Activated CD8-positive, alpha-beta memory T cell treated with anti-CD3 and anti-CD28 coated beads, Interleukin-2, amount 50 U/mL, for 48 hours (primary cell): ENCODE results near the gene FHAD1.
A peak's percentile ranks its signal among the peaks of the same experiment; 100 is the strongest.

Source experiments
- DNase-seq: peaks from one replicate; pipeline ENCODE4 v3.0.0-alpha.2; 2020

FHAD1 gene

DNA sequence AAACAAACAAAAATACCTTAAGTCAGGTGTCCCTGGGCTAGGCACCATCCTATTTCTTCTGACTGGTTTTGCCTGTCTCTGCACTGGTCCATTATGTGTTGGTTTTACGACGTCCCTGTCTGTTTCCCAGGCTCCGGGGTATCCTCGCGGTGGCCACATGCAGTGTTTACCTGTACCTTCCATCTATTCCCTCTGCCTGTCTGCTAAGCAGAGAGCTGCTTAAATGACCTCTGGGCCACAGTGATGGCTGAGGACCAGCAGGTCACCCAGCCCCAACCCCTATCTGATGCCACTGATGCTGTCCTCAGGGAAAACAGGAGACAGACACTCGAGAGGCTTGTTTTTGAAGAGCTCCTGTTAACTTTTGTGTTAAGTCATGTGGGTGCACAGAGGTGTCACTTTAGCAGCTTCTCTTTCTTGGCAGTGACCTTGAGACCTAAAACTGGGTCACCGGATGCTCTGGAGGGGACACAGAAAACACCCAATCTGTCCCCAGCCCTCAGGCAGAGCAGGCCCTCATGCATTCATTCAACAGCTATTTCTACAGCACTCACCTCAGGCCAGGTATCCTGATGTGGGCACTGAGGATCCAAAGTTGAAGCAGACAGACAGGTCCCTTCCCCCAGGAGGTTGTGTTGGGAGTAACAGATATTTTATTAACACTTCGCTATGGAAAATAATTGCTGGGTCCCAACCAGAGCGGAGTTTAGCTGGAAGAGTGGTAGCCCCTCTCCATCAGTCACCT lies 158.3 kb downstream of the FHAD1 start:
- DNase-seq: no peak

DNA sequence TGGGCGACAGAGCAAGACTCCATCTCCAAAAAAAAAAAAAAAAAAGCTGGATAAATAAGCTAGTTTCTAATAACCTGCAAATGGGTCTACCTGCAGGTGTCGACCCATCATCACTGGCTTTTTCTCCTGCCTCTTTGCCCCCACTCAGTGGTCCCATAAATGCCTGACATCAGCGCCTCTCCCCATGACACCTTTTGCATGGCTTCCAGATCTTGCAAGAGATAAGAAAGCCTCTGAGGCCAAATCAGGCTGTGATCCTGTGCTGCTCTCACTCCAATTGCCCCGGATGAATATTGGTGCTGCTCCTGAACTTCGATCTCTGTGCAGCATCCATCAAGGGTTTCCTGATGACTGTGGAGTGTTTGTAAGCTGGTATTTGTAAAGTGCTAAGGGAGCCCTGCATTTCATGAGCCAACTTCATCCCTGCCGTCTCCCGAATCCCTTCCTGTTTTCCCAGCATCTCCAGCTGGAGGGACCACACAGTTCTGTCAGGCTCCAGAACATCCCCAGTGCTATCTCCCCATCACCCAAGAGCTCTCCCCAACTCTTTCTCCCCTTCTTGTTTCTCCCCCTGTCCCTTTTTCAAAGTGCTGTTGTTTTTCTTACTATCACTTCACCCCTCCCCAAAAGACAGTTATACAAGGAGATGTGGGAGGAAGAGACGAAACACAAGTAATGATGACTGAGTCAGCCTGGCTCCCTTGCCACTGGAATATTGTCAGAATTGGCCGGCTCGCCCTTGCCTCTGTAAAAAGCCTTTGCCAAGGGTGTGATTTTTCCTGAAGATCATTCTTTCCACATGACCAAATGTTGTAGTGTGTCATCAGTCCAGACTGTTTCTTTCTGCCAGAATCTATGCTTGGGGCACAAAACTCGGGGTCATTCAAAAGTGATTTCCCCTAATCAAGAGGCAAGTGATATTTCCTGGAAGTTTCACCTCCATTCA lies 159.9 kb downstream of the FHAD1 start:
- DNase-seq: no peak

DNA sequence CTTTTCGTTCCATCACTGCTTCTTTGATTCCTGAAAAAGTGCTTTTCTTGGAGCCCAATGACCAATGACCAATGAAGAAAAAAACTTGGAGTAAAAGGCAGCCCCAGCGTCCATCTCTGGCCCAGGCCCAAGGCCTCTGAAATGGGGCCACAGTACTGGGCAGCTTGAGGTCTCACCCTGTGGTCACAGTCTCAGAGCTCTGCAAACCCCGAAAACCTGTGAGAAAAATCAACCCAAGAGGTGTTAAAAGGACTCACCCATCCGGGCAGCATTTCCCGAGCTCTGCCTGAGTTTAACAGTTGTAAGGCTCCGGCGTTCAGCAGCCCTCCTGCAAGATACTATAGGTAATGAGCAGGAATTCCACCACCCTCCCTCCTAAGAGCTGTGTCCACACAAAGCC lies 160.6 kb downstream of the FHAD1 start:
- DNase-seq: no peak

DNA sequence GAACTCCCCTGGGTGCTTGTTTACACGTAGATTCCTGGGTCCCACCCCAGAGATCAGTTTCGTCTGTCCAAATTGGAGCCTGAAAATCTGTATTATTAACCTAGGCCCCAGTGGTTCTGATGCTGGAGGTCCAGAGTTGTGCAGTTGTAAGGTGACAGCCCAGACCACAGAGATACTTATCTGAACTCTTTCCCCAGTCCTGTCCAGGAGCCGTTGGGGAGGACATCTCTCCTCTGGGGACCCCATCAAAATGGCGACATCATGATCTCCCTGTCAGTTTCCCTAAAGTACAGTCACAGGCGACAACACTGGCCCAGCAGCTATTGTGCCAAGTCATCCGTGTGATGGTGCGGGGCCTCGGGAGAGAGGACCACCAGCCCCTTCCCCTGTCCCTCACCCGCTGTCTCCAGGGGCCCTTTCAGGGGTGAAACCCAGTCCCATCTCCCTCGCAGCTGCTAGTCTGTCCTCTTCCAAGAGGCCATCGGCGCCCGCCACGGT lies 161.9 kb downstream of the FHAD1 start:
- DNase-seq: no peak

DNA sequence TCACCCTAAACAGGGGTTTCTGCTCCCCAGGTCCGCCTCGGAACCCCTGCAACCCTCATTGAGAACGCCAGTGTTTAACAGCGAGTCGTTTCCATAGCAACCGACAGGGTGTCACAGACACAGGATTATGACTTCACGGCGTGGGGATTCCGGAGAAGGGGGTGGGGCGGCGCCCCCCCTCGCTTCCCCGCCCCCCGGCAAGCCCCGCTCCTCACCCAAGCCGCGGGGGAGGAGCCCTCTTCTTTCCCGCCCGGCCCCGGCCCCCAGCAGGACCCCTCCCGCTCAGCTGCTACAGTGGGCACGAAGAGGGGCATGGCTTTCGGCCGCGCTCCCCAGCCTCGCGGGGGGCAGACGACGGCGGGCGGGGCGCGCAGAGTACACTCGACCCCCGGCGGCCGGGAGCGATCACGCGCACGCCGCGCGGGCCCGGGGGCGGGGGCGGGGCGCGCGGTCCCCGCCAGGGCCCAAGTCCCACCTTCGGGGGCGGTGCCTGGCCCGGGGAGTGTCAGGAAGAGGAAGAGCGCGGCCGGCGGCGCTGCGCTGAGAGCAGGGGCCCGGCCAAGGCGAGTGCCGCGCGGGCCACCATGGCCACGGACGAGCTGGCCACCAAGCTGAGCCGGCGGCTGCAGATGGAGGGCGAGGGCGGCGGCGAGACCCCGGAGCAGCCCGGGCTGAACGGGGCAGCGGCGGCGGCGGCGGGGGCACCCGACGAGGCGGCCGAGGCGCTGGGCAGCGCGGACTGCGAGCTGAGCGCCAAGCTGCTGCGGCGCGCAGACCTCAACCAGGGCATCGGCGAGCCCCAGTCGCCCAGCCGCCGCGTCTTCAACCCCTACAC lies 162.6 kb downstream of the FHAD1 start, which contains the start of gene EFHD2:
Gene EFHD2 (plus strand): TSS at position 501 of the 835 bp plus-strand sequence. CDS start 84 bp downstream, at position 585.
- DNase-seq: peak; percentile 87

DNA sequence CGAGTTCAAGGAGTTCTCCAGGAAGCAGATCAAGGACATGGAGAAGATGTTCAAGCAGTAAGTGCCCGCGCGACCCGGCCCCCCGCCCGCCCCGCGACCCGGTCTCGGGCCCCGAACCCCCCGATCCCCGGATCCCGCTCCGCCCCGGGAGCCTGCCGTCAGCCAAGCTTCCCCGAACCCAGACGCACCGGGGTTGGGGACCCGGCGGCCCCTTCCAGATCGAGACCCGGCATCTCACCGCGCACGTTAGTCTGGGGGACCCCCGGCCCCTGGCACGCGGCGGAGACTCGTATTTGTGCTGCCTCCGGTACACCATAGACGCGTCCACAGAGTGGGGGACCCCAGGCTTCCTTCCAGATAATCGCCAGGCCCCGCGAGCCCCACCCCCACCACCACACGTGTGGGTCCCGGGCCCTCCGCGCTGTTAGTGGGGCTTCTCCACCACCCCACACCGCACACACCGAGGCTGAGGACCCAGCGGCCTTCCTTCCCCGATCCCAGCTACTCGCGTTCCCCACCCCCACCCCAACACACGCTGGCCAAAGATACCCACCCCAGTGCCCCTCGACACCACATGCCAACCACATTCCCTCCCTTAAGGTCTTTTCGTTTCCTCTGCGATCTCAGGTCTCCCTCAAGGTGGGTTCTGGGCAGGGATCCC lies 163.3 kb downstream of the FHAD1 start:
- peak; percentile 67 for DNase-seq

DNA sequence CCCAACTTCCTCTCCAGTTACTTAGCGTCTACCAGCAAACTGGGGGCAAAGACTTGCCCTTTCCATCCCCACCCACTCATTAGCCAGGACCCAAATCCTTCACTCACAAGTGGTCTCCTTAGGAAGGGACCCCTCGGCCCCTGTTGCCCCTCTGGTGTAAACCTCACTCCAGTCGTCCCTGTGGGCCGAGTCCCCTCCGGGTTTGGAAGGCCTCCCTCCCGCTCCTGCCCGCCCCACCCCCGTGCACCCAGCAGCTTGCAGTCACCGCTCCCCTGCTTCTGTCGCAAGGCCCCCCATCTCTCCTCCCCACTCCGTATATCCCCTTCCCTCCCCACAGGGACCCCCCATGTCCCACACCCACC lies 163.8 kb downstream of the FHAD1 start:
- DNase-seq: peak; percentile 65

DNA sequence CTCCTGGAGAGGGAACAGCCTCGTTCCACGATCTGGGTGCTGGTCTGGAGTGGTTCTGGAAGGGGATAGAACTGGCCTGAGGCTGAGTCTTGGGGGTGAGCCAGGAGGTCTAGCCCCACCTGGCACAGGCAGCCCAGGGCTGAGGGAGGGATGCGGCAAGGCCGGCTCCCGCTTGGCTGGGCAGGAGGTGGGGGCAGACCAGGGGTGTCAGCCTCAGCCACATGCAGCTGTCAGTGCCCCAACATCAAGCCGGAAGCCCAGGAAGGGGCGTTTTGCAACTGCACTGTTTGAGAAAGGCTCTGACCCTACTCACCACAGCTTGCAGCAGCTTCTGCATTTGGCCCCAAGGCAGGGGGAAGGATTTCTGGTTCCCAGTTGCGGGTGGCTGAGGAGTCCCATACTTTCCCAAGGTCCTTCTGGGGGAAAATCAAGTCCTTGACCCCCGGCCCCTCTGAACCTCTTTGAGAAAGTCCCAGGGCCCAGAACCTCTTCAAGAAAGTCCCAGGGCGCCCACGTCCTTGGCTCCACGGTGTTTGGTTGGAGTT lies 164.6 kb downstream of the FHAD1 start:
- peak; percentile 73 for DNase-seq

DNA sequence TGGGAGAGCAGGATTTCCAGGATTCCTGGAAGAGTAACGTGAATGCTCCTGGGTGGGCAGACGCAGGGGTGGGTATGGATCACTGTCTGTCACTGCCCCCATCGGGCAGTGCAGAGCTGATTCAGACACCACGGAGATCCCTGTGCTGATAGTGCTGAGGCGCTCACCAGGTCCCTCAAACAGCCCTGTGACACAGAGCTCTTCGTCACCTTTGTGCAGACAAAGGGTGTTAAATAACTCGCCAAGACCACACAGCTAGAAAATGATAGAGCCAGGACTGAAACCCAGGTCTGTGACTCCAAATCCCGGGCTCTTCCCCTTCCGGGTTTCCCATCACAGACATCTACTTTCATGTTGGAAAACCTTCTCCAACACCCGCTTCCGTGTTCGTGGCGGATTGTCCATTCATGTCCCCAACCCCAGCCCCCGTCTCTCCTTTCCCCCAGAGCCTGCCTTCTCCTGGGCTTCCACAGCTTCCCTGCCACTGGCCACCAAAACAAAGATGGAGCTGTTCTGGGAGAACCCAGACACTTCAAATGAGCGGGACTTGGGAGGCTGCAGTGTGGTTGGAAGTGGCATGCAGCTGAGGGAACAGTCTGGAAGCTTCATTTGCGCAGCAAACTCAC lies 165.3 kb downstream of the FHAD1 start:
- DNase-seq: peak; percentile 80

DNA sequence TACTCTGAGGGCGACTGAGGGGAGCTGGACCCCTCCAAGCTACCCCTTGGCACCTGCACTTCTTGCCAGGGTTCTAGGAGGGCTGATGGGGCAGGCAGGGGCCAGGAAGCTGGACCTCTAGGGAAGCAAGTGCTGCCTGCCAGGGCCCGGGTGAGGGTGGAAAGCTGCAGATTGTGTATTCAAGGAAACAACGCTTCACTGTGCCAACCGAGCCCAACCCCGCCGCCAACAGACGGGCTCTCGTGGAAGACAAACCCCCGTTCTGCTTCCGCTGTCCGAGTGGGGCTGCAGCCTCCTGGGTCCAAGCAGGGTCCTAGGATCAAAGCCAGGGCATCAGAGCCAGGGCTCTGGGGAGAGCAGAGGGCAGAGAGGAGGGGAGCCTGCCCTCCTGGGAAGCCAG lies 165.8 kb downstream of the FHAD1 start:
- no peak for DNase-seq

DNA sequence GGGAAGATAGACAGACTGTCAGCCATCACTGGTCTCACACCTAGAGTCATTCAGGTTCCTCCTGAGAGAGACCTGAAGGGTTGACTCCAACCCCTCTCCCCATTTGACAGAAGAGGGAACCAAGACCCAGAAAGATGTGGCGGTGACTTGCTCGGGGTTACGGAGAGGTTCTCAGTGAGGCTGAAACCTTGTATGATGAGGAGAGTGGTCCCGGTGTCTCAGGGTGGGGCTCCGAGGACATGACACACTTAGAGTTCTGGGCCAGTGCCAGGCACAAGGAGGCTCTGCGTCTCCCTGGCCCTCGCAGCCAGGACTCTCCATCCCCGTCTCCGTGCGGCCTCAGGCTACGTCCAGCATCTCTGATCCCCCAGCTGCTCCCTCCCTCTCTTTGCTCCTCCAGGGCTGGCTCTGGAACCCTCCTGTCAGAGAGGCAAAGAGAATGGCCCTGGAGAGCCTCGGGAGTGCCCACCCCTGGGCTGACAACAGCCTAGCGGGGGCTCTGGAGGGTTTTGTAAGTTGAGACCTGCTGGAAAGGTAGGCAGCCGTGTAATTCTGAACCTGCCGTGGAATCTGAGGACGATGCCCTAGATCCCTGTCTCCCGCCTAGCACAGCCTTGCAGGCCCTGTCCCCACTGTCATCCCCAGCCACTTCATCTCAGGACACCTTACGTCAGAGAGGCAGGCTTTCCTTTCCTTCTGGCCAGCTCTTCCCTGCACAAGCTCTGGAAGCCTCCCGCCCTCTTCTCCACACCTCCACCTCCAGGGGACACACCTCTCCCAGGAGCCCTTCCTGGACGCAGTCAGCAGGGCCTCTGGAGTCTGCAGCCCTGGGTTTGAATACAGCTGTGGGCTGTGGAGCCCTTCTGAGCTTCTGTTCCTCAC lies 166.8 kb downstream of the FHAD1 start:
- no peak for DNase-seq

DNA sequence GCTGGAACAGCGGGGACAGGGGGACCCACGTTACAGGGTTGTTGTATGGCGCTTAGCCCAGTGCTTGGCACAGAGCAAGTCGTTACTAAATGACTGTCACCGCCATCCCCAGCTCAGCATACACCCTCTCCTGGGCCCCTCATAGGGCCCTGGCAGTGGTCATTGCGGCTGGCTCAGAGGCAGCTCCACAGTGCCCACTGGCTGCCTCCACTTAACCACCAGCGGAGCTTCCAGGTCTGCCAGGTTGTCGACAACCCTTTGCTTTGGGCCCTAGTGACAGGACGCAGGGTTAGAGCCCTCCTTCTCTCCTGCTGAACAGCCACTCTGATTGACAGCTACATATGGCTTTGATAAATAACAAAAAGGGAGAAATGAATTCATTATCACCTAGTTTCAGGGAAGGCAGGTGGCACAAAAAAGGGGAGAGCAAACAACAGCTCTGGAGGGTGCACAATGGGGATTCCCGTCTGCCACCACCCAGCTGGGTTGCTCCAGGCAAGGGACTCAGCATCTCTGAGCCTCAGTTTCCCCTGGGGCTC lies 167.5 kb downstream of the FHAD1 start:
- no peak for DNase-seq

DNA sequence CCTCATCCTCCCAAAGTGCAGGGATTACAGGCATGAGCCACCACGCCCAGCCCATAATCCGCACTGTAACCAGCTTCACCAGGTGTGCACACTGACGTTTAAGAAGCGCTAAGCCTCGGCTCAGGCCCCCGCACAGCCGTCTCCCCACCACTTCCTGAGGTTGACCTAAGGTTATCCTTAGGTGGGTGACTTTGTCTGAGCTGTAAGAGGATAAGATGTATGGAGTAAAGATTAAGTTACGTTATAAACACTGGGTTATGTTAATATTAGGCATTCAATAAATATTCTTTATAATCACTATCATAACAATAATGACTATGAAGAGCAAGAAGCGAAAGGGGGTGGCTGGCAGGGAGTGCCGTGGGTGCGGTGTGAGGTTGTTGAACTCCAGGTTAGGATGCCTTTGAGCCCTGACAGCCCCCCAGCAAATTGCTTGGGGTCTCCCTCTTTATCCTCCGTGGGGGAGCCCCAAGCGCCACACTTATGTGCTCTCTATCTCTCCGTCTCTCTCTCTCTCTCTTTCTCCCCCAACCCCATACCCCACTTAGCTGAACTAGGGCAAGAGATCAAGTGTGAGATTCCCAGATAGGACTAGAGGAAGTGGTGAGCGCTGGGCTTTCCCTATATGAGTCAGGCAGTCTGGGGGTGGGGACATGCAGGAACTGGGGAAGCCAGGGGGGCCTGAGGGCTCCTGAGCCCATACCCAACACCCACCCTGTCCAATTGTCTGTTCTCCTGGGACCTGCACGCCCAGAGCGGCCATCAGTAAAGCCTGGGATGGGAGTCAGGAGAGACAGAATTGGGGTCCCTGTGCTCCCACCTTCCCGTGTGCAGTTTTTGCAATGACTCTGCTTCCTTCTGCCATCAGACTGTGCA lies 170.3 kb downstream of the FHAD1 start:
- DNase-seq: peak; percentile 69

DNA sequence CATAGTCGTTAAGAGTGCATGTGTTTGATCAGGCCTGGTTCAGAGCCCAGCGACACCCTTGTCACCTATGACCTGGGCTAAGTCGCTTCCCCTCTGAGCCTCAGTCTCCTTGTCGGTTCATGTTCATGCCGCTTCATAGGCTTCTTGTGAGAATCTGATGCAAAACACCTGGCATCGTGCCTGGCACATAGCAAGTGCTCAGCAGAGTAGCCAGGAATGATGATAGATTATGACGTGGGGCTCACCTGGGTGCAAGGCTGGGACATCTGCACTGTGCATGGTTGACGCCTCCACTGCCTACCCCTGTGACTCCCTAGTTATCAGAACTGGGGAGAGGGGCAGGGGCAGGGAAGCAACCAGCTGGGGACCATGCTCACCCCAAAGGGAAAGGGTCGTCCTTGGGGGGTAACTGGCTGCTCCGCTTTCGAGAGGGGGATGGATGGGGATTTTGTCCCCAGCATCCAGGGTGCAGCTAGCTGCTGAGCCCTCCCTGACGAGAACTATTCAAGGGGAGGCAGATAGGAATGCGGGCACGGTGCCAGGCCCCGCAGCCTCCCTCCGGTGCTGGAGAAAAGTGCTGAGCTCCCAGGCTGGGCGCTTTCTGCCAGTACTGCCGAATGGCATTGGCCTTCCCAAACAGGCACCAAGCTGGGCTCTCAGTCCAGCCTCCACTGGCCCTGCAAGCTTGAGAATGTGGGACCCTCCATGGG lies 171.9 kb downstream of the FHAD1 start:
- DNase-seq: no peak

DNA sequence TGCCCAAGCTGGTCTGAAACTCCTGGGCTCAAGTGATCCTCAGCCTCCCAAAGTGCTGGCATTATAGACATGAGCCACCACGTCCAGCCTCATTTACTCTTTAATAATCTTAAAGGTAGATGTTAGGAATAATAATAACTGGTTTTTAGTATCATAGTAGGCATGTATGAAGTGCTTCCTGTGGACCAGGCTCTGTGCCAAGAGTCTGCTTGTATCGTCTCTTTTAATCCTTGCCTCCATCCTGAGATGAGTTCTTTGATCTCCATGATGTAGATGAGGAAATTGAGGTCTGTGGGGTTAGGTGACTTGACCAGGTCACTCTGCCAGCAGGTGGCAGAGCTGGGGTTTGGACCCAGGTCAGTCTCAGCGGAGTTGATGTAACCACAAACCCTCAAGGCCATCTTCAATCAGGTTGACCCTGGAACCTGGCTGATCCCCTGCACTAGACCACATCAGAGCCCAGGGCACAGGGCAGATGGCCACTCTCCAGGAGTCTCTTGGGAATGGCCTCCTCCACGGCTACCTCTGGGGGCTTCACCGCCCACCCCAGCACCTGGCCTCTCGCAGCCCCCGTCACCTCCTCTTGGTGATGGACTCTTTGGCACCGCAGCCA lies 173.9 kb downstream of the FHAD1 start:
- DNase-seq: no peak

DNA sequence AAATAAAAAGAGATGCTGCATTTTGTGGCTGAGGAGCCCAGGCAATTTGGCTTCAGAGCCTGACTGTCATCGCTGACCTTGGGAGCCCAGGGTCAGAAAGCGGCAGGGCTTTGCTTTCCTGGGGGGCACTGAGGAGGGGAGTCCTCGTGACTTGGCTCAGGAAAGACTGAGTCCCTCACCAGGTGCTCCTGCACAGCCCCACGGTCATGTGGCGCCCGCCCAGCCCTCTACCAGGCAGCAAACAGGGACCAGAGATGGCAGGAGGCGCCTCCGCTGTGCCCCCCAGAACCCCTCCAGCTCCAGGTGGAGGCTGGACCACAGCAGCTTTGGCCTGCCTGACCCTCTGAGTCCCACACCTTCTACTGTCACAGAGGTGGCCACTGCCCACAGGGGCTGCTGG lies 175.8 kb downstream of the FHAD1 start:
- no peak for DNase-seq

DNA sequence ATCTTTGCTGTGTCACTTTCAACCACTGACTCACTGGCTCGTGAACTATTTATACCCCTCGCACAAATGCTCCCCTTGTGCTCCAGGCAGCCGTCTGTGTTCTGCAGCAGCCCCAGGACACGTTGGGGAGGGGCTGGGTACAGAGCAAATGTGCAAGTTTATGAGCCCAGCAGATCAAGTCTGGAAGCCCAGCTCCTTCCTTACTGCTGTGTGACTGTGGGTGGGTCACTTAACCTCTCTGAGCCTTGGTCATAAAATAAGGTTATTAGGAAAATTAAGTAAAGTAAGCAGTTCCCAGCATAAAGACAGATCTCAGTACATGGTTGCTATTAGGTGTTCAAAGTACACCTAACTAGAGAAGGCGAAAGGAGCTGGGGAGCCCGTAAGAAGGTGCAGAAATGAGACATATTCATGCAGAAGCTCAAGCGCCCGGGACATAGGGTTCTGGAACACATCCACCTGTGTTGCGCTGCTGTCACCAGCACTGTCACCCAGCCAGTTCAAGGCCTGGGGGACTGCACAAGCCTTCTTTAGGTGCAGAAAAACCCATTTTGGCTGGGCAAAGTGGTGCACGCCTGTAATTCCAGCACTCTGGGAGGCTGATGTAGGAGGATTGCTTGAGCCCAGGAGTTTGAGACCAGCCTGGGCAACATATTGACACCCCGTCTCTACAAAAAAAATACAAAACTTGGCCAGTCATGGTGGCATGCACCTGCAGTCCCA lies 176.5 kb downstream of the FHAD1 start:
- no peak for DNase-seq
